Adrenal gland (tissue), 5 donors: ENCODE results near the gene PLAAT1.

Source experiments
- CTCF ChIP-seq, 6 experiments: fragments of 450-650 bp in 4 of 6; fragments of 200-600 bp in 2 of 6; sonication (generic) in 1 of 6; IDR thresholded peaks; 1 replicate in 5 of 6; 2 replicates in 1 of 6; pipeline versions ENCODE4 v1.5.1 to v1.8.0; 2016 to 2021; ENCODE audit warnings: antibody characterized with exemption in 6 of 6, mild to moderate bottlenecking in 2 of 6, moderate library complexity in 1 of 6
- POLR2A ChIP-seq, 2 donors: fragments of 450-650 bp; IDR thresholded peaks; one replicate each; pipeline ENCODE4 v1.6.1; 2017; ENCODE audit warnings: antibody characterized with exemption in 2 of 2, mild to moderate bottlenecking in 2 of 2, moderate library complexity in 1 of 2
- donor health status: DM: no; HTN: no; CAD: no.

GRCh38 chr3:193250492-193250891 lies 9.5 kb downstream of the PLAAT1 start:
- TF ChIP-seq CTCF (IDR thresholded peaks at IDR 0.05), result no peak
- no peak for TF ChIP-seq POLR2A (IDR thresholded peaks at IDR 0.05)
